Upper lobe of right lung (tissue), 1 donor: ENCODE results near the gene RAET1E. TPM values are rescaled to one million over a fixed set of nuclear protein-coding genes. Genes with fewer than 3 reads are reported as not detected.

Experiments
- ATAC-seq: fragments of 200-7000 bp; cut with Tn5 transposase; one replicate; pipeline ENCODE4 v1.9.1; 2020; ENCODE audit warnings: mild to moderate bottlenecking, moderate library complexity
- DNase-seq: peaks from one replicate; pipeline ENCODE4 v3.0.0-alpha.2; 2020
- H3K27ac ChIP-seq: fragments of 200-600 bp; one replicate; pipeline ENCODE4 v1.8.0; 2022
- H3K27me3 ChIP-seq: fragments of 200-600 bp; one replicate; pipeline ENCODE4 v1.8.0; 2022; ENCODE audit warnings: mild to moderate bottlenecking
- H3K36me3 ChIP-seq: fragments of 200-600 bp; one replicate; pipeline ENCODE4 v1.8.0; 2022
- H3K4me1 ChIP-seq: fragments of 200-600 bp; one replicate; pipeline ENCODE4 v1.8.0; 2022
- H3K4me3 ChIP-seq: fragments of 200-600 bp; one replicate; pipeline ENCODE4 v1.8.0; 2022; ENCODE audit warnings: mild to moderate bottlenecking
- H3K9me3 ChIP-seq: fragments of 200-600 bp; one replicate; pipeline ENCODE4 v1.8.0; 2022
- intact Hi-C: fragments of 100-400 bp; cut with DNase I; formaldehyde crosslinking; loops from one replicate; pipeline ENCODE4 v1.11.0; 2022
- total RNA-seq: library from RNA; stranded (reverse); fragmentation: NEBNext Ultra II Directional; extraction: Animal tissue kit (Norgen Biotek cat#: 25700); gene quantifications from one replicate; pipeline ENCODE4 v1.2.1, GENCODE V29; 2021
- TF ChIP-seq, protein P1 (sequence below): fragments of 200-600 bp; IDR thresholded peaks from one replicate; pipeline ENCODE4 v1.8.0; 2022; ENCODE audit warnings: antibody characterized with exemption
- donor health status: DM: no; HTN: yes; CAD: no; lungs with severe emphysema.

Gene RAET1E
- total RNA-seq, 1 donor from 2014 or later = 0.96 TPM

DNA sequence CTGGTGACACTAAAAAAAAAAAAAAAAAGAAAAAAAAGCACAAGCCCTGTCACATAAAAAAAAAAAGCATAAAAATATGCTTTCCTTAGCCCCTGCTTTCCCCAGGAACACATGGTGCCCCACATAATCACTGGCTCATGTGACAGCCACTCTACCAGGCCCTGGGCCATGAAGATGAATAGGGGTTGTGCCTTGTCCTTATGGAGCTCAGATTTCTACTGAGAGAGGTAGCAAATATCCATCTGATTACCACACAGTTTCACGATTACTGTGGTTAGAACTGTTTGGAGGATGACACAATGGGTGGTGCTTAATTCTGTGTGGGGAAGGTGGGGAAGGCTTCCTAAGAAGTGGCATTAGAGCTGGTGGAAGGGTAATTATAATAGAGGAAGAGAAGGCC lies 9.3 kb downstream of the RAET1E start:
- H3K9me3 ChIP-seq = no peaks in the 10 kb centered on the region
- no peaks in the 10 kb centered on the region for H3K27me3 ChIP-seq
- no peak overlapping the region for H3K27ac ChIP-seq
- no peaks in the 10 kb centered on the region for H3K36me3 ChIP-seq
- DNase-seq = no peak
- no peak overlapping the region for H3K4me3 ChIP-seq
- TF ChIP-seq, protein P1, sequence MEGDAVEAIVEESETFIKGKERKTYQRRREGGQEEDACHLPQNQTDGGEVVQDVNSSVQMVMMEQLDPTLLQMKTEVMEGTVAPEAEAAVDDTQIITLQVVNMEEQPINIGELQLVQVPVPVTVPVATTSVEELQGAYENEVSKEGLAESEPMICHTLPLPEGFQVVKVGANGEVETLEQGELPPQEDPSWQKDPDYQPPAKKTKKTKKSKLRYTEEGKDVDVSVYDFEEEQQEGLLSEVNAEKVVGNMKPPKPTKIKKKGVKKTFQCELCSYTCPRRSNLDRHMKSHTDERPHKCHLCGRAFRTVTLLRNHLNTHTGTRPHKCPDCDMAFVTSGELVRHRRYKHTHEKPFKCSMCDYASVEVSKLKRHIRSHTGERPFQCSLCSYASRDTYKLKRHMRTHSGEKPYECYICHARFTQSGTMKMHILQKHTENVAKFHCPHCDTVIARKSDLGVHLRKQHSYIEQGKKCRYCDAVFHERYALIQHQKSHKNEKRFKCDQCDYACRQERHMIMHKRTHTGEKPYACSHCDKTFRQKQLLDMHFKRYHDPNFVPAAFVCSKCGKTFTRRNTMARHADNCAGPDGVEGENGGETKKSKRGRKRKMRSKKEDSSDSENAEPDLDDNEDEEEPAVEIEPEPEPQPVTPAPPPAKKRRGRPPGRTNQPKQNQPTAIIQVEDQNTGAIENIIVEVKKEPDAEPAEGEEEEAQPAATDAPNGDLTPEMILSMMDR = no peak
- peaks cover 7% of the 10 kb centered on the region for H3K4me1 ChIP-seq
- no peak for ATAC-seq
- intact Hi-C loops = no loop called here

DNA sequence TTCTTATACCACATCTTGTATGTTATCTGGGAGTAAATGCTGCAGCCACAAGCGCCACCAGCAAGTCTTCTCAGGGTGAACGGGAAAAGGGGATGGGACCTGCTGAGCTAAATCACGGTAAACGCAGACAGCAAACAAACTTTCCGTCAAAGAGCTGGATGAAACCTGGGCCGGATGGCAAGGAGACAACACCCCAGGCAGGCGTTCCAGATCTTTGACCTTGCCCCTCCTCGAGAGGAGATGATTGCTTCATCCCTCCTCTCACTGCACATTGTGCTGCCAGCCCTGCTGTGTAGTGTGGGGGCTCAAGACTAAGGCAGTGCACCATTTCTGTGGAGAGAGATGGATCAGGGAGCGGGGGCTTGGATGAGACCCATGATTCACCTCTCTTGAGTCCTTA lies 9.8 kb downstream of the RAET1E start:
- peaks cover 7% of the 10 kb centered on the region for H3K4me1 ChIP-seq
- no peak overlapping the region for H3K4me3 ChIP-seq
- intact Hi-C loops = no loop called here
- no peak for ATAC-seq
- no peaks in the 10 kb centered on the region for H3K27me3 ChIP-seq
- no peak overlapping the region for H3K27ac ChIP-seq
- no peak for DNase-seq
- H3K9me3 ChIP-seq = no peaks in the 10 kb centered on the region
- TF ChIP-seq, protein P1 = no peak
- no peaks in the 10 kb centered on the region for H3K36me3 ChIP-seq

DNA sequence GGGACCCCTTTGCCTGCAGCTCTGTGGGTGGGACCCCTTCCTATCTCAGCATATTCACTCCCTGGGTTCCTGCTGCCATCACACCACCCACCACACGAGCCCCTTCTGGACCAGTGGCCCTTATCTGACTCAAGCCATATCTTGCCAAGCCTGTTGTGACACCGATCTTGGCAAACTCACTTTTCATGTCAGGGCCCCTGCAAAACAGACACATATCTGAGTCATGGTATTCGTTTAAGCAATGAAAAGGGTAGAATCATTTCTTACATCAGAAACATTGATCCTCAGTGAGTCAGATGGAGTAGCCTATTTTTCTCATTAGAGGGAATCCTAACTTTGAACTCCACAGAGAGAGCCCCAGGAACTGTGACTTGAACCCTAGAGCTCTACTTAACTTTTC lies 10.6 kb downstream of the RAET1E start:
- no peak overlapping the region for H3K27ac ChIP-seq
- intact Hi-C loops = no loop called here
- H3K4me1 ChIP-seq = peaks cover 7% of the 10 kb centered on the region
- DNase-seq = no peak
- no peaks in the 10 kb centered on the region for H3K9me3 ChIP-seq
- ATAC-seq = no peak
- TF ChIP-seq, protein P1 = no peak
- no peak overlapping the region for H3K4me3 ChIP-seq
- H3K27me3 ChIP-seq = no peaks in the 10 kb centered on the region
- H3K36me3 ChIP-seq = no peaks in the 10 kb centered on the region

DNA sequence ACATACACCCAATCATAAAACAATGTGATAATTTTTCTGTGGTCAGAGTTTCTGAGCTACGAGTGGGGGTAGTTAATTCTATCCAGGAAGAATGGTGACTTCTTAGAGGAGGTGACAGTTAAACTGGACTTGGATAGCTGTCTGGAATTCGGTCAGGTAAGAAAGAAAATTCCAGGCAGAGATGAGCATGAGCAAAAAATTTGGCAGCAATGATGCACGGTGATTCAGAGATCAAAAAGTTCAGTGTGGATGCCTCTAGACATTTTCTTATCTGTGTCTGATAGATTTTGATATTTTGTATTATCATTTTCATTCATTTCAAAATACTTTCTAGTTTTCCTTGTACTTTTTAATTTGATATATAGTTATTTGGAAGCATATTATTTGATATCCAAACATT lies 12.0 kb downstream of the RAET1E start:
- H3K9me3 ChIP-seq = no peaks in the 10 kb centered on the region
- H3K4me3 ChIP-seq = no peak overlapping the region
- no peak for ATAC-seq
- DNase-seq = no peak
- TF ChIP-seq, protein P1 = no peak
- H3K36me3 ChIP-seq = no peaks in the 10 kb centered on the region
- no peak overlapping the region for H3K27ac ChIP-seq
- intact Hi-C loops = no loop called here
- H3K4me1 ChIP-seq = peaks cover 7% of the 10 kb centered on the region
- no peaks in the 10 kb centered on the region for H3K27me3 ChIP-seq

DNA sequence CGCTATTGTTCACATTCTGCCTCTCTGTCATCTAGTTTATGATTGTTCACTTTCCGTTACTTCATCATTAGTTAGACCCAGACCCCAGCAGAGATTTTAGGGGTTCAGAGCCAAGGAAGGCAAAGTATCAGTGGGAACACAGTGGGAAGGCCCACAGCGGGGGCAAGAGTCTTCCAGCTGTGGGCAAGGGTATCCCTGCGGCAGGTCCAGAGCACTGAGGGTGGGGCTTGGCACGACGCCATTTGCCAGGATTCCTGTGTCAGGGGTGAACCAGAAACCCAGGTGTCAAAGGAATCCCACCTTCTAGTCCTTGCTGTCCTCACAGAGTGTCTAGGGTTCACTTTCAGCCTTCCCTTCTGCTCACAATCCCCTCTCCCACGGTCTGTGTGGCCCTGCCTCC lies 13.3 kb downstream of the RAET1E start:
- no peaks in the 10 kb centered on the region for H3K27me3 ChIP-seq
- peaks cover 7% of the 10 kb centered on the region for H3K4me1 ChIP-seq
- no peak for ATAC-seq
- no peak overlapping the region for H3K27ac ChIP-seq
- H3K9me3 ChIP-seq = no peaks in the 10 kb centered on the region
- no peaks in the 10 kb centered on the region for H3K36me3 ChIP-seq
- DNase-seq = no peak
- TF ChIP-seq, protein P1 = no peak
- intact Hi-C loops = no loop called here
- H3K4me3 ChIP-seq = no peak overlapping the region

DNA sequence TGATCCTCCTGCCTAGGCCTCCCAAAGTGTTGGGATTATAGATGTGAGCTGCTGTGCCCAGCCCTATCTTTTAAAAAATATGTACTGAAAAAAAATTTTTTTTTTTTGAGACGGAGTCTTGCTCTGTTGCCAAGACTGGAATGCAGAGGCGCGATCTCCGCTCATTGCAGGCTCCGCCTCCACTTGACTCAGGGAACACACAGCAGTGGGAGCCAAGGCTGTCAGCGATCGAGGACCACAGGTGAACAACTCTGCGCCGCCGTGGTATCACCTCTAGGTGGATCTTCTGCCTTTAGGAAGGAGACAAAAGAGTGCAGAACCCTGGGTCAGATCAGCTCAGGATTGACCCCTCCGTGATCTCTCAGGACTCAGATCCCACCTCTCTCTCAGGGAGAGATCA lies 13.7 kb downstream of the RAET1E start:
- peaks cover 7% of the 10 kb centered on the region for H3K4me1 ChIP-seq
- no peaks in the 10 kb centered on the region for H3K36me3 ChIP-seq
- intact Hi-C loops = no loop called here
- TF ChIP-seq, protein P1 = no peak
- peak; percentile 87 for ATAC-seq
- H3K9me3 ChIP-seq = no peaks in the 10 kb centered on the region
- no peak overlapping the region for H3K4me3 ChIP-seq
- H3K27me3 ChIP-seq = no peaks in the 10 kb centered on the region
- peak; percentile 83 for DNase-seq
- no peak overlapping the region for H3K27ac ChIP-seq
